ENCODE results near the gene OGFOD3.

DNA sequence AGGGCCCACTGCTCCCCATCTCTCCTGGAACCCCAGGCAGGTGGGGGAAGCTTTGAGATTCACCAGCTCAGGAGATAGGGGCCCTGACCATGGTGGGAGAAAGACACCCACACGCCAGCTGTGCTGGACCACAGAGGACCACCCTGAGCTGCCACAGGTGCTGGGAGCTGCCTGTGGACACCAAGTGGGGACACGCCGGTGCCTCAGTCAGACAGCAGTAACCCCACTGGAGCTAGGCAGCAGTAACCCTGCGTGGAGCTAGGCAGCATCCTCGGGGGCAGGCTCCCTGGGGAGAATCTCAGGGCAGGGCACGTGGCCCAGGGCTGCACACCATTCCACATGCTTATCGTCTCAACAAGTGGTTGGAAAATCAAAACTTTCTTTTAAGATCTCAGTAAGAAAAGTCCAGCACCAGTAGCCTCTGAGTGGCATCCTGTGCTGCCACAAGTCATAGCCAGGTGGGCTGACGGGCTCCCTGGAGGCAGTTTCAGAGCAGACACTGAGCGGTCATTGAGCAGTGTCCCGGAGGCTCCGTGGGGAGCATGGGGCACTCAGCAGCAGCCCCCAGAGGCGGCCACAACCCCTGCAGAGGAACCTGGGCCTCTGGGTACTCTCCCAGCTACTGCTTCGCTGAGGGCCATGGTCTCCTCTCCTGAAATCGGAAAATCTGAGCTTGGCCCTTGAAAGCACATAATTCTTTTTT, 8.2 kb downstream of the OGFOD3 start:
- TF ChIP-seq, protein P1, sequence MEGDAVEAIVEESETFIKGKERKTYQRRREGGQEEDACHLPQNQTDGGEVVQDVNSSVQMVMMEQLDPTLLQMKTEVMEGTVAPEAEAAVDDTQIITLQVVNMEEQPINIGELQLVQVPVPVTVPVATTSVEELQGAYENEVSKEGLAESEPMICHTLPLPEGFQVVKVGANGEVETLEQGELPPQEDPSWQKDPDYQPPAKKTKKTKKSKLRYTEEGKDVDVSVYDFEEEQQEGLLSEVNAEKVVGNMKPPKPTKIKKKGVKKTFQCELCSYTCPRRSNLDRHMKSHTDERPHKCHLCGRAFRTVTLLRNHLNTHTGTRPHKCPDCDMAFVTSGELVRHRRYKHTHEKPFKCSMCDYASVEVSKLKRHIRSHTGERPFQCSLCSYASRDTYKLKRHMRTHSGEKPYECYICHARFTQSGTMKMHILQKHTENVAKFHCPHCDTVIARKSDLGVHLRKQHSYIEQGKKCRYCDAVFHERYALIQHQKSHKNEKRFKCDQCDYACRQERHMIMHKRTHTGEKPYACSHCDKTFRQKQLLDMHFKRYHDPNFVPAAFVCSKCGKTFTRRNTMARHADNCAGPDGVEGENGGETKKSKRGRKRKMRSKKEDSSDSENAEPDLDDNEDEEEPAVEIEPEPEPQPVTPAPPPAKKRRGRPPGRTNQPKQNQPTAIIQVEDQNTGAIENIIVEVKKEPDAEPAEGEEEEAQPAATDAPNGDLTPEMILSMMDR (IDR thresholded peaks at IDR 0.05): no peak
- TF ChIP-seq ZFX (IDR thresholded peaks at IDR 0.05; ENCODE audit: borderline replicate concordance): no peak

Data from 22Rv1 (cell line).